HL-60 (cell line): Measurements from ENCODE around the gene CDC45.

ENCODE experiments used
- DNase-seq, 2 experiments: peaks; one replicate each; pipeline ENCODE4 v3.0.0-alpha.2; 2010 to 2020; ENCODE audit warnings: low read depth in 1 of 2, low spot score in 1 of 2
- H3K27ac ChIP-seq: fragments of 250-450 bp; sonication (Bioruptor Pico); replicated peaks from 2 replicates; pipeline ENCODE4 v1.5.1; 2020; ENCODE audit warnings: mild to moderate bottlenecking, moderate library complexity
- H3K27me3 ChIP-seq: fragments of 250-450 bp; sonication (Bioruptor Pico); 2 replicates; pipeline ENCODE4 v1.5.1; 2021; ENCODE audit warnings: mild to moderate bottlenecking, moderate library complexity; ENCODE audit not compliant: insufficient read depth, poor library complexity, severe bottlenecking
- H3K4me3 ChIP-seq: replicated peaks from 2 replicates; pipeline ENCODE4 v1.5.1; 2011; ENCODE audit warnings: mild to moderate bottlenecking, control low read depth, low read length; ENCODE audit not compliant: insufficient read depth
- CTCF ChIP-seq: IDR thresholded peaks from one replicate; pipeline ENCODE4 v1.5.1; 2011; ENCODE audit warnings: low read length, control low read depth, inconsistent platforms; ENCODE audit not compliant: insufficient read depth
- GABPA ChIP-seq: IDR thresholded peaks from 2 replicates; pipeline ENCODE4 v1.6.1; 2012; ENCODE audit warnings: low read depth
- POLR2AphosphoS5 ChIP-seq: IDR thresholded peaks from 2 replicates; pipeline ENCODE4 v1.6.1; 2012; ENCODE audit warnings: low read depth
- REST ChIP-seq: IDR thresholded peaks from 2 replicates; pipeline ENCODE4 v1.6.1; 2012; ENCODE audit warnings: low read depth; ENCODE audit not compliant: insufficient replicate concordance
- SPI1 ChIP-seq: IDR thresholded peaks from 2 replicates; pipeline ENCODE4 v1.6.1; 2012; ENCODE audit warnings: low read depth, mild to moderate bottlenecking, borderline replicate concordance

Gene CDC45

GRCh38 chr22:19508024-19508776 is 28.5 kb downstream of the CDC45 start:
- no peak for TF ChIP-seq REST
- TF ChIP-seq CTCF: no peak
- no peak for TF ChIP-seq GABPA
- no peak for TF ChIP-seq SPI1
- no peak for TF ChIP-seq POLR2AphosphoS5
- Histone ChIP-seq H3K27me3 (no peaks in the 10 kb centered on the region), H3K4me3 (no peak overlapping the region), H3K27ac (no peak overlapping the region)
- DNase-seq: no peak

DNA sequence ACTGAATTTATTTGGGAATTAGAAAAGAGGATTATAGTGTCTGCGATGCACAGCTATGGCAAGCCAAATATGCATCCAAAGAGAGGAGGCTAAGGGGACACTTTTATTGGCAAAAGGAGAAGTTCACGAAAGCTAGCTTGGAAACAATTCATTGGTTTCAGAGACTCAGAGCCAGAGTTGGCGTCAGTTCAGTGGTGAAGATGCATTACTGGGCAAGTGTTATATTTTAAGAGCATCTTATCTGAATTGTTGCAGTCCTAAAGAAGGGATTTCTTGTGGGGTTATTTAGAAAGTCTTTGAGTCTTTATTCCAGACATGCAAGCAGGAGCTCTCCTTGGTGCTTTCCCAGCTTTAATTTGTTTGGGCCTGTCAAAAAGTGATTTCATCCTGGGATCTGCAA is 29.5 kb downstream of the CDC45 start:
- TF ChIP-seq REST (peak; percentile 17), GABPA (no peak)
- no peak overlapping the region for H3K27ac ChIP-seq
- H3K27me3 ChIP-seq: no peaks in the 10 kb centered on the region
- no peak overlapping the region for H3K4me3 ChIP-seq
- DNase-seq: no peak

DNA sequence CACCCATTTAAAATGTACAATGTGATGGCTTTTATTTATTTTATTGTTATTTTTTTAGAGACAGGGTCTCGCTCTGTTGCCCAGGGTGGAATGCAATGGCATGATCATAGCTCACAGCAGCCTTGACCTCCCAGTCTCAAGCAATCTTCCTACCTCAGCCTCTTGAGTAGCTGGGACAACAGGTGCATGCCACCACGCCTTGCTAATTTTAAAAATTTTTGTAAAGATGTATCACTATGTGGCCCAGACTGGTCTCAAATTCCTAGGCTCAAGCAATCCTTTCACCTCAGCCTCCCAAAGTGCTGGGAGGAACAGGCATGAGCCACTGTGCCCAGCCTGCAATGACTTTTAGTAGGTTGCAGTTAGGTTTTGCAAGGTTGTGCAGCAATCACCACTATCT is 30.2 kb downstream of the CDC45 start:
- DNase-seq: no peak
- no peak overlapping the region for H3K27ac ChIP-seq
- no peak overlapping the region for H3K4me3 ChIP-seq
- TF ChIP-seq GABPA (no peak), SPI1 (no peak), CTCF (no peak), POLR2AphosphoS5 (no peak), REST (no peak)
- no peaks in the 10 kb centered on the region for H3K27me3 ChIP-seq
